ENCODE results near the gene CNTNAP2. TPM values are rescaled to one million over a fixed set of nuclear protein-coding genes. Genes with fewer than 3 reads are reported as not detected.
"Not testable (repeated sequence)": the region's sequence is repeated elsewhere in the genome, so short reads cannot be mapped to it uniquely, and the experiment has no call there.

The CNTNAP2 gene
- total RNA-seq, 2 experiments from 2014 or later, result not detected

DNA sequence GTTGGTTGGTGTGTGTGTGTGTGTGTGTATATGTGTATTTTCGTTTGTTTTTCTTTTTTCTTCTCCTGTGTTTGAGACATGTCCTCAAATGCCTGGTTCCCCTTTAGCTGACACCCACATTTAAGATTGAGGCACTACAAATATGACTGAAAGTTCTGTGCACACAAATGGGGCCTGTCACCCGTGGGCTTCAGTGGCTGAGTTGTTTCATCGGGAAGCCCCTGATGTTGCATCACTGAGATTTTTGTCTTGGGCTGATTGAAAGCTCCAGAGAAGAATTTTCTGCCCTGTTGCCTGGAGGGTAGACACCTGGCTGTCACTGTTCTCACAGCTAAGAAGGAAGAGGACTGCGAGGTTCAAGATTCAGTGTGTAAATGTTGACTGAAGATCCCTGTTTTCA lies 2190.2 kb downstream of the CNTNAP2 start:
- Mint-ChIP-seq H3K27me3 (ENCODE audit: low read depth) (no peaks in the 10 kb centered on the region), H3K27ac (no peak overlapping the region), H3K4me1 (ENCODE audit: low read depth) (peaks cover 8% of the 10 kb centered on the region), H3K9me3 (ENCODE audit: insufficient read depth) (no peaks in the 10 kb centered on the region), H3K4me3 (no peak overlapping the region), H3K36me3 (ENCODE audit: low read depth) (no peaks in the 10 kb centered on the region)
- ChIA-PET CTCF (no interaction called here), POLR2A (no interaction called here)
- ATAC-seq, result no peak
- DNase-seq, result no peak

DNA sequence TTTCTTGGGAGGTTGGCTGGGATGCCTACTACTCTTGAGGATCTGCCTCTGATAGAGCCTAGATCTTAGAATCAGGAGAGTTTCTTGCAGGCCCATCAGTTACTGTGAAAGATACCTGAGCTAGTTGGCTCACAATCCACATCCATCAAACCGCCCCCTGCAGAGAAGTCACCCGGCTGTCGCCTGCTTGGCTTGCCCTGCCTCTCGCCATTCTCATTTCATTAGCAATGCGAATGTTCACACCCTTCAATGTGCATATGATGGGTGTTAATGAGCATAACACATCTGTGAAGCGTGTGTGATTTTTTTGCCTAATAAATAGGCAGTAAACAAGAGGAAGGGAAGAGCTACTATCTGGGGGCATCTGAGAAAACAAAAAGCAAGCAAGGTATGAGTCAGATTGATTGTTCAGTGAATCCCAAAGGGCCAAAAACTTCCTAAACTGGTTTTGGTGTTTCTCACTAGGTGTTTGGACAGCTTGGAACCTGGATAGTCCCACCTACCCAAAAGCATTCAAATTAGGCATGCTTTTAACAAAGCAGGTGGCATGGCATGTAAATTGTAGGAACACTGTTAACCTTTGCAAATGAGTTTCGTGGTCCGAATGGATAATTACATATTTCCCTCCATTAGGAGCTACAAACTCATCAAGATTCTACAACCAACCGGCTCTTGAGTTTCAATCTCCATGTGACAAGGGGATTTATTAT lies 2201.7 kb downstream of the CNTNAP2 start:
- CTCF ChIA-PET, result interaction anchor here (0.6 kb wide), 1 partner anchor 126 kb away, joined by 3 read pairs; no protein-coding TSS in a partner anchor
- DNase-seq (no peak), ATAC-seq (no peak)
- Mint-ChIP-seq H3K27me3 (ENCODE audit: low read depth) (no peaks in the 10 kb centered on the region), H3K9me3 (ENCODE audit: insufficient read depth) (no peaks in the 10 kb centered on the region), H3K4me1 (ENCODE audit: low read depth) (no peaks in the 10 kb centered on the region), H3K4me3 (no peak overlapping the region), H3K27ac (no peak overlapping the region), H3K36me3 (ENCODE audit: low read depth) (no peaks in the 10 kb centered on the region)
- POLR2A ChIA-PET, result no interaction called here

GRCh38 chr7:148318838-148319237 lies 2202.2 kb downstream of the CNTNAP2 start:
- H3K27me3 Mint-ChIP-seq (ENCODE audit: low read depth), result no peaks in the 10 kb centered on the region
- ChIA-PET POLR2A (no interaction called here), CTCF (no interaction called here)
- ATAC-seq (no peak), DNase-seq (no peak)
- no peaks in the 10 kb centered on the region for H3K9me3 Mint-ChIP-seq (ENCODE audit: insufficient read depth)
- no peaks in the 10 kb centered on the region for H3K4me1 Mint-ChIP-seq (ENCODE audit: low read depth)
- H3K36me3 Mint-ChIP-seq (ENCODE audit: low read depth), result no peaks in the 10 kb centered on the region
- no peak overlapping the region for H3K4me3 Mint-ChIP-seq
- H3K27ac Mint-ChIP-seq, result no peak overlapping the region

DNA sequence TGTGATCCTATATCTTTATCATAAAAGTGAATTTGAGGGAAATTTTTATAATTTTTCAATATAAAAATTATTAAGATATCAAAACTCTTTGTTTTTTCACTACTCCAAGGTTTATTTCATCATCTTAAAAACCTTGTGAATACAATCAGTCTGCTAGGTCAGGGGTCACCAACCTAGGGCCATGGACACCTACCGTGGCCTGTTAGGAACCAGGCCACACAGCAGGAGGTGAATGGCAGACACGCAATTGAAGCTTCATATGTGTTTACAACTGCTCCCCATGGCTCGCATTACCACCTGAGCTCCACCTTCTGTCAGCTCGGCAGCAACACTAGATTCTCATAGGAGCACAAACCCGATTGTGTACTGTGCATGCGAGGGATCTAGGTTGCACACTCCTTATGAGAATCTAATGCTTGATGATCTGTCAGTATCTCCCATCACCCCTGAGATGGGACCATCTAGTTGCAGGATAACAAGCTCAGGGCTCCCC lies 2202.8 kb downstream of the CNTNAP2 start:
- ATAC-seq, result no peak
- no peaks in the 10 kb centered on the region for H3K36me3 Mint-ChIP-seq (ENCODE audit: low read depth)
- H3K9me3 Mint-ChIP-seq (ENCODE audit: insufficient read depth), result no peaks in the 10 kb centered on the region
- no peak for DNase-seq
- H3K27me3 Mint-ChIP-seq (ENCODE audit: low read depth), result no peaks in the 10 kb centered on the region
- no peak overlapping the region for H3K27ac Mint-ChIP-seq
- CTCF ChIA-PET, result no interaction called here
- H3K4me1 Mint-ChIP-seq (ENCODE audit: low read depth), result no peaks in the 10 kb centered on the region
- POLR2A ChIA-PET, result no interaction called here
- no peak overlapping the region for H3K4me3 Mint-ChIP-seq

DNA sequence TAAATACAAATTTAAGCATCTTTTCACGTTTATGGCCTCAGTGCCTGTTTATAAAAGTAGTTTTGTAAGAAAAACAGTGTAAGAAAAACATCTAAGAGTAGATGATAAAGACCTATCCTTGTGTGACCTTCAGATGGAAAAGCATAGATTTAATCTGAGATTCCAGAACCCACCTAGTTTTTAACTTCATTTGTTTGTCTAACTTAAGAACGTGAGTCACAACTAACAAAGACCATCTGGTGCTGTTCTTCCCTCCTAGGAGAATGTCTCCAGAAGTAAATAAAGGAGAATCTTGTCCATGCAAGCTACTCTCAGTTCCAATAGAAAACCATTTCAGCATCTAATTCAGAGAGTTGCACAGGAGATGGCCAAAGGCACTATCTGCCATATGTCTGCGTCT lies 2208.6 kb downstream of the CNTNAP2 start:
- ATAC-seq, result no peak
- no peak for DNase-seq
- CTCF ChIA-PET, result no interaction called here
- Mint-ChIP-seq H3K27ac (no peak overlapping the region), H3K36me3 (ENCODE audit: low read depth) (no peaks in the 10 kb centered on the region), H3K9me3 (ENCODE audit: insufficient read depth) (no peaks in the 10 kb centered on the region), H3K4me3 (no peak overlapping the region), H3K27me3 (ENCODE audit: low read depth) (no peaks in the 10 kb centered on the region), H3K4me1 (ENCODE audit: low read depth) (no peaks in the 10 kb centered on the region)
- POLR2A ChIA-PET, result no interaction called here

- DNase-seq (no peak), ATAC-seq (no peak)
- POLR2A ChIA-PET, result no interaction called here
- H3K36me3 Mint-ChIP-seq (ENCODE audit: low read depth), result peaks cover 11% of the 10 kb centered on the region
- no peak overlapping the region for H3K4me3 Mint-ChIP-seq
- H3K27ac Mint-ChIP-seq, result no peak overlapping the region
- H3K27me3 Mint-ChIP-seq (ENCODE audit: low read depth), result no peaks in the 10 kb centered on the region
- CTCF ChIA-PET, result no interaction called here
- no peaks in the 10 kb centered on the region for H3K4me1 Mint-ChIP-seq (ENCODE audit: low read depth)
- no peaks in the 10 kb centered on the region for H3K9me3 Mint-ChIP-seq (ENCODE audit: insufficient read depth)
These were observed 2210.8 kb downstream of the CNTNAP2 start for GRCh38 chr7:148327379-148327778.

GRCh38 chr7:148328906-148329305 lies 2212.3 kb downstream of the CNTNAP2 start:
- CTCF ChIA-PET, result no interaction called here
- Mint-ChIP-seq H3K27ac (no peak overlapping the region), H3K4me3 (no peak overlapping the region), H3K9me3 (ENCODE audit: insufficient read depth) (no peaks in the 10 kb centered on the region), H3K36me3 (ENCODE audit: low read depth) (peaks cover 11% of the 10 kb centered on the region), H3K27me3 (ENCODE audit: low read depth) (peaks cover 3% of the 10 kb centered on the region), H3K4me1 (ENCODE audit: low read depth) (no peaks in the 10 kb centered on the region)
- POLR2A ChIA-PET, result no interaction called here
- DNase-seq (no peak), ATAC-seq (no peak)

GRCh38 chr7:148330124-148330818 lies 2213.7 kb downstream of the CNTNAP2 start:
- ChIA-PET CTCF (no interaction called here), POLR2A (no interaction called here)
- H3K27me3 Mint-ChIP-seq (ENCODE audit: low read depth), result peaks cover 6% of the 10 kb centered on the region
- no peak for DNase-seq
- no peak overlapping the region for H3K4me3 Mint-ChIP-seq
- no peaks in the 10 kb centered on the region for H3K4me1 Mint-ChIP-seq (ENCODE audit: low read depth)
- H3K27ac Mint-ChIP-seq, result no peak overlapping the region
- ATAC-seq, result no peak
- no peaks in the 10 kb centered on the region for H3K9me3 Mint-ChIP-seq (ENCODE audit: insufficient read depth)
- peaks cover 11% of the 10 kb centered on the region for H3K36me3 Mint-ChIP-seq (ENCODE audit: low read depth)

- Mint-ChIP-seq H3K9me3 (ENCODE audit: insufficient read depth) (no peaks in the 10 kb centered on the region), H3K27ac (no peak overlapping the region), H3K4me1 (ENCODE audit: low read depth) (no peaks in the 10 kb centered on the region), H3K27me3 (ENCODE audit: low read depth) (peaks cover 6% of the 10 kb centered on the region), H3K4me3 (no peak overlapping the region), H3K36me3 (ENCODE audit: low read depth) (peaks cover 11% of the 10 kb centered on the region)
- CTCF ChIA-PET, result no interaction called here
- ATAC-seq (no peak), DNase-seq (no peak)
- POLR2A ChIA-PET, result no interaction called here
These were observed 2214.2 kb downstream of the CNTNAP2 start for GRCh38 chr7:148330822-148331221.

DNA sequence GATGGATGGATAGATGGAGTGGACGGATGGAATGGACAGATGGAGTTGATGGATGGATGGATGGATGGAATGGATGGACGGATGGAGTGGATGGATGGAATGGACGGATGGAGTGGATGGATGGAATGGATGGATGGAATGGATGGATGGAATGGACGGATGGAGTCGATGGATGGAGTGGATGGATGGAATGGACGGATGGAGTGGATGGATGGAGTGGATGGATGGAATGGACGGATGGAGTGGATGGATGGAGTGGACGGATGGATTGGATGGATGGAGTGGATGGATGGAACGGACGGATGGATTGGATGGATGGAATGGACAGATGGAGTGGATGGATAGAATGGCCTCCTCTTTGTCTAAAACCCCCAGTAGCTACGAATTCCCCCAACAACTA lies 2214.9 kb downstream of the CNTNAP2 start:
- H3K27ac Mint-ChIP-seq; POLR2A ChIA-PET; H3K27me3 Mint-ChIP-seq (ENCODE audit: low read depth); H3K4me3 Mint-ChIP-seq; DNase-seq; CTCF ChIA-PET; H3K9me3 Mint-ChIP-seq (ENCODE audit: insufficient read depth); ATAC-seq; H3K4me1 Mint-ChIP-seq (ENCODE audit: low read depth): not testable (repeated sequence)
- H3K36me3 Mint-ChIP-seq (ENCODE audit: low read depth), result peaks cover 11% of the 10 kb centered on the region

- peaks cover 14% of the 10 kb centered on the region for H3K27me3 Mint-ChIP-seq (ENCODE audit: low read depth)
- H3K36me3 Mint-ChIP-seq (ENCODE audit: low read depth), result peaks cover 11% of the 10 kb centered on the region
- ChIA-PET POLR2A (no interaction called here), CTCF (no interaction called here)
- no peak overlapping the region for H3K27ac Mint-ChIP-seq
- H3K4me1 Mint-ChIP-seq (ENCODE audit: low read depth), result no peaks in the 10 kb centered on the region
- no peak for DNase-seq
- H3K4me3 Mint-ChIP-seq, result no peak overlapping the region
- H3K9me3 Mint-ChIP-seq (ENCODE audit: insufficient read depth), result no peaks in the 10 kb centered on the region
- no peak for ATAC-seq
These were observed 2215.9 kb downstream of the CNTNAP2 start for GRCh38 chr7:148332191-148333186.

DNA sequence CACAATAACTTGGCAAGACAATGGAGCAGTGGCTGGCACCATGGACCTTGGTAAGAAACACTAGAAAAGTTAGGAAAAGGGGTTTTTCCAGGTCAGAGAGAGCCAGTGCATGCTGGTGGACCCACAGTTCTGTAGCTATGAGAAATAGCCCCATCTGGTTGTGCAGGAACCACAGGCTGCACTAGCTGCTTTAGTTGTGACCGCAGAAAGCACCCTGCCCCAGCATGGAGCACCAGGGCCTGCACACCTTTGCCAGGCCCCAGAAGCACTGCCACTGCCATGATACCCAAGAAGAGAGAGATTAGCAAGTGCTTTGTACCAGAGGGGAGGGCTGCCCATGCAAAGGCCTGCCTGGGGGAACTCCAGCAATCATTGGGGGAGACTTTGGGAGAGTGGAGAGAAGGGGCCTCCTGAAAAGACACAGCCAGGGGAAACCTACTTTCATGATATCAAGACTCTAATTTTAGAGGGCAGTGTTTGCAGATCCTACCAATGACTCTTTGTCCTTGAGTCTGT lies 2217.9 kb downstream of the CNTNAP2 start:
- ATAC-seq, result no peak
- peaks cover 11% of the 10 kb centered on the region for H3K36me3 Mint-ChIP-seq (ENCODE audit: low read depth)
- peaks cover 33% of the 10 kb centered on the region for H3K27me3 Mint-ChIP-seq (ENCODE audit: low read depth)
- ChIA-PET CTCF (no interaction called here), POLR2A (no interaction called here)
- no peak overlapping the region for H3K27ac Mint-ChIP-seq
- H3K4me1 Mint-ChIP-seq (ENCODE audit: low read depth), result peaks cover 1% of the 10 kb centered on the region
- no peak for DNase-seq
- H3K9me3 Mint-ChIP-seq (ENCODE audit: insufficient read depth), result no peaks in the 10 kb centered on the region
- H3K4me3 Mint-ChIP-seq, result no peak overlapping the region
